H1 (cell line): ENCODE results near the gene SPTB. TPM values are rescaled to one million over a fixed set of nuclear protein-coding genes. Genes with fewer than 3 reads are reported as not detected.
A peak's percentile ranks its signal among the peaks of the same experiment; 100 is the strongest.

Experiments
- CTCF ChIA-PET: fragments of 300-600 bp; sonication (Branson Sonifier 250); formaldehyde crosslinking; loops from one replicate; lab custom pipeline; 2021; ENCODE audit not compliant: partially characterized antibody; lab: Charles Lee
- POLR2A ChIA-PET: fragments of 300-600 bp; sonication (Branson Sonifier 250); formaldehyde crosslinking; loops from one replicate; lab custom pipeline; 2021; ENCODE audit warnings: inconsistent platforms; ENCODE audit not compliant: partially characterized antibody; lab: Charles Lee
- DNase-seq, 2 experiments: peaks; one replicate each; pipeline versions ENCODE4 v3.0.0 to v3.0.0-alpha.2; 2010 to 2022; ENCODE audit warnings: low spot score in 2 of 2, low read depth in 1 of 2, mixed read lengths in 1 of 2
- FAIRE-seq: peaks from 2 replicates; lab custom pipeline; 2011; peaks lifted over from hg19 to GRCh38; lab: Jason Lieb, UNC
- H2AFZ ChIP-seq: 2 replicates; pipeline ENCODE4 v1.8.1; 2012; ENCODE audit warnings: low read length, inconsistent platforms
- H2AK5ac ChIP-seq: 2 replicates; pipeline ENCODE4 v1.6.1; 2013; ENCODE audit warnings: low read depth, low read length
- H2BK120ac ChIP-seq: replicated peaks from 2 replicates; pipeline ENCODE3; 2013; ENCODE audit warnings: low read depth, low read length, inconsistent platforms
- H2BK12ac ChIP-seq: 2 replicates; pipeline ENCODE4 v1.6.1; 2013; ENCODE audit warnings: low read depth, low read length
- H2BK15ac ChIP-seq: 2 replicates; pipeline ENCODE4 v1.6.1; 2013; ENCODE audit warnings: low read length
- H2BK20ac ChIP-seq: 2 replicates; pipeline ENCODE4 v1.6.1; 2013; ENCODE audit warnings: low read length
- H2BK5ac ChIP-seq: 2 replicates; pipeline ENCODE4 v1.6.1; 2013; ENCODE audit warnings: low read depth, low read length
- H3K14ac ChIP-seq: 2 replicates; pipeline ENCODE4 v1.6.1; 2013; ENCODE audit warnings: inconsistent platforms; ENCODE audit not compliant: insufficient read length
- H3K18ac ChIP-seq: 2 replicates; pipeline ENCODE4 v1.6.1; 2013; ENCODE audit warnings: low read length; ENCODE audit errors: extremely low read depth
- H3K23ac ChIP-seq: 2 replicates; pipeline ENCODE4 v1.6.1; 2013; ENCODE audit warnings: inconsistent platforms; ENCODE audit not compliant: insufficient read length
- H3K23me2 ChIP-seq: 2 replicates; pipeline ENCODE4 v1.6.1; 2013; ENCODE audit warnings: low read depth, low read length
- H3K27ac ChIP-seq: 2 replicates; pipeline ENCODE4 v1.6.1; 2011; ENCODE audit warnings: low read depth, low read length, inconsistent platforms
- H3K27me3 ChIP-seq, 4 experiments: replicated peaks in 1 of 4; 1 replicate in 1 of 4; 2 replicates in 3 of 4; pipeline versions ENCODE4 v1.6.1 to v1.8.1; 2011 to 2013; ENCODE audit warnings: low read length in 3 of 4, mild to moderate bottlenecking in 3 of 4, inconsistent platforms in 2 of 4, mixed read lengths in 2 of 4, moderate library complexity in 1 of 4; ENCODE audit not compliant: control insufficient read depth in 3 of 4, insufficient read depth in 3 of 4; ENCODE audit errors: extremely low read depth in 1 of 4
- H3K36me3 ChIP-seq, 4 experiments: 2 replicates each; pipeline versions ENCODE4 v1.6.1 to v1.8.1; 2011 to 2013; ENCODE audit warnings: mild to moderate bottlenecking in 4 of 4, low read length in 3 of 4, moderate library complexity in 2 of 4, control low read depth in 1 of 4, inconsistent platforms in 1 of 4; ENCODE audit not compliant: insufficient read depth in 4 of 4, control insufficient read depth in 2 of 4
- H3K4ac ChIP-seq: replicated peaks from 2 replicates; pipeline ENCODE3; 2013; ENCODE audit warnings: low read length, low read depth, mixed read lengths, inconsistent platforms; ENCODE audit not compliant: insufficient read length
- H3K4me1 ChIP-seq, 4 experiments: replicated peaks in 1 of 4; 1 replicate in 1 of 4; 2 replicates in 3 of 4; pipeline versions ENCODE4 v1.6.1 to v1.8.1; 2011 to 2013; ENCODE audit warnings: low read length in 3 of 4, inconsistent platforms in 2 of 4, mixed read lengths in 1 of 4; ENCODE audit not compliant: insufficient read depth in 4 of 4, control insufficient read depth in 3 of 4
- H3K4me2 ChIP-seq, 2 experiments: 2 replicates each; pipeline versions ENCODE4 v1.6.1 to v1.8.1; 2011 to 2013; ENCODE audit warnings: low read depth in 2 of 2, low read length in 2 of 2, control low read depth in 1 of 2, inconsistent platforms in 1 of 2, mild to moderate bottlenecking in 1 of 2; ENCODE audit not compliant: insufficient read depth in 1 of 2
- H3K4me3 ChIP-seq, 4 experiments: fragments of 200-600, 300-600 bp in 1 of 4; sonication (generic), shearing (Covaris generic), sonication (Bioruptor Twin) in 1 of 4; 2 replicates each; pipeline versions ENCODE4 v1.5.1 to v1.8.1; 2011 to 2016; ENCODE audit warnings: low read length in 4 of 4, low read depth in 3 of 4, control low read depth in 2 of 4, inconsistent platforms in 2 of 4, mild to moderate bottlenecking in 2 of 4, mixed read lengths in 1 of 4, moderate library complexity in 1 of 4; ENCODE audit not compliant: insufficient read depth in 2 of 4; ENCODE audit errors: extremely low read depth in 1 of 4
- H3K56ac ChIP-seq: replicated peaks from 2 replicates; pipeline ENCODE3; 2013; ENCODE audit warnings: low read depth, mild to moderate bottlenecking, mixed read lengths, low read length, inconsistent platforms; ENCODE audit not compliant: insufficient read length
- H3K79me1 ChIP-seq: 2 replicates; pipeline ENCODE4 v1.6.1; 2013; ENCODE audit warnings: low read depth, low read length, control low read depth
- H3K79me2 ChIP-seq, 2 experiments: 2 replicates each; pipeline versions ENCODE4 v1.6.1 to v1.8.1; 2012 to 2013; ENCODE audit warnings: low read length in 2 of 2, mild to moderate bottlenecking in 2 of 2, inconsistent platforms in 1 of 2; ENCODE audit not compliant: insufficient read depth in 2 of 2, control insufficient read depth in 1 of 2
- H3K9ac ChIP-seq, 4 experiments: replicated peaks in 1 of 4; 1 replicate in 1 of 4; 2 replicates in 3 of 4; pipeline versions ENCODE4 v1.6.1 to v1.8.1; 2011 to 2013; ENCODE audit warnings: low read depth in 3 of 4, low read length in 3 of 4, control low read depth in 2 of 4, mild to moderate bottlenecking in 2 of 4, moderate library complexity in 2 of 4, inconsistent platforms in 1 of 4; ENCODE audit errors: extremely low read depth in 1 of 4
- H3K9me3 ChIP-seq, 2 experiments: 2 replicates each; pipeline versions ENCODE4 v1.6.1 to v1.8.1; 2012 to 2013; ENCODE audit warnings: mild to moderate bottlenecking in 2 of 2, moderate library complexity in 2 of 2, control low read depth in 1 of 2, inconsistent platforms in 1 of 2, low read depth in 1 of 2, low read length in 1 of 2, mixed read lengths in 1 of 2; ENCODE audit not compliant: insufficient read depth in 2 of 2
- H4K20me1 ChIP-seq, 2 experiments: replicated peaks in 1 of 2; 2 replicates each; pipeline versions ENCODE3 to v1.8.1; 2011 to 2013; ENCODE audit warnings: inconsistent platforms in 2 of 2, low read length in 2 of 2, mild to moderate bottlenecking in 1 of 2; ENCODE audit not compliant: insufficient read depth in 2 of 2, control insufficient read depth in 1 of 2
- H4K5ac ChIP-seq: 2 replicates; pipeline ENCODE4 v1.6.1; 2013; ENCODE audit warnings: low read length, low read depth, mixed read lengths, inconsistent platforms; ENCODE audit not compliant: insufficient read length
- H4K8ac ChIP-seq: 2 replicates; pipeline ENCODE4 v1.8.0; 2013; ENCODE audit warnings: mild to moderate bottlenecking, moderate library complexity, low read length, inconsistent platforms; ENCODE audit not compliant: insufficient read depth; ENCODE audit errors: extremely low read depth
- H4K91ac ChIP-seq: replicated peaks from 2 replicates; pipeline ENCODE3; 2013; ENCODE audit warnings: low read length, mixed read lengths, inconsistent platforms; ENCODE audit not compliant: insufficient read length
- CEBPB ChIP-seq: IDR thresholded peaks from 2 replicates; pipeline ENCODE4 v1.6.1; 2012; ENCODE audit warnings: low read depth, low read length
- EZH2 ChIP-seq: fragments of 200-600 bp; sonication (generic); IDR thresholded peaks from 2 replicates; pipeline ENCODE4 v1.7.1; 2012; ENCODE audit warnings: low read depth, mild to moderate bottlenecking, moderate library complexity, low read length, inconsistent platforms; ENCODE audit not compliant: severe bottlenecking
- JUN ChIP-seq: IDR thresholded peaks from 2 replicates; pipeline ENCODE4 v1.6.1; 2011; ENCODE audit warnings: low read depth, mild to moderate bottlenecking, improper control_type of control experiment, low read length
- KDM1A ChIP-seq: fragments of 200-600, 300-600 bp; sonication (generic); IDR thresholded peaks from 2 replicates; pipeline ENCODE4 v1.7.1; 2016; ENCODE audit warnings: mild to moderate bottlenecking, low read length, borderline replicate concordance
- KDM5A ChIP-seq: fragments of 200-600 bp; IDR thresholded peaks from 2 replicates; pipeline ENCODE4 v1.7.1; 2012; ENCODE audit warnings: mild to moderate bottlenecking, low read length, inconsistent platforms, mixed read lengths
- MAFK ChIP-seq: IDR thresholded peaks from 2 replicates; pipeline ENCODE4 v1.6.1; 2012; ENCODE audit warnings: low read depth, mild to moderate bottlenecking, improper control_type of control experiment, low read length
- NRF1 ChIP-seq: IDR thresholded peaks from 2 replicates; pipeline ENCODE4 v1.6.1; 2011; ENCODE audit warnings: mild to moderate bottlenecking, low read depth, low read length, improper control_type of control experiment
- RAD21 ChIP-seq, 2 experiments: IDR thresholded peaks in 1 of 2; conservative IDR thresholded peaks in 1 of 2; 2 replicates each; pipeline ENCODE4 v1.6.1; 2011; ENCODE audit warnings: low read depth in 2 of 2, low read length in 2 of 2, improper control_type of control experiment in 1 of 2, inconsistent platforms in 1 of 2, mild to moderate bottlenecking in 1 of 2, moderate library complexity in 1 of 2
- SP1 ChIP-seq: IDR thresholded peaks from 2 replicates; pipeline ENCODE4 v1.6.1; 2011; ENCODE audit warnings: low read depth, low read length
- SRF ChIP-seq: IDR thresholded peaks from 2 replicates; pipeline ENCODE4 v1.6.1; 2011; ENCODE audit warnings: mild to moderate bottlenecking, low read depth, low read length, moderate library complexity
- WGBS, 2 experiments: shearing (Covaris generic) in 1 of 2; methylation state at CpG; one replicate each; pipeline versions ENCODE4 v1.1.6 to v1.1.7; 2013 to 2015; ENCODE audit warnings: low lambda C conversion rate in 2 of 2, mixed read lengths in 2 of 2, inconsistent platforms in 1 of 2, low coverage in 1 of 2, missing lambda C conversion rate in 1 of 2; ENCODE audit not compliant: insufficient replicate concordance in 2 of 2, insufficient coverage in 1 of 2, insufficient read length in 1 of 2; ENCODE audit errors: extremely low coverage in 1 of 2, missing lambda C conversion rate in 1 of 2; 5-methylcytosine and 5-hydroxymethylcytosine counted together
- polyA plus RNA-seq, 7 experiments: library from polyadenylated mRNA; depleted of rRNA in 3 of 7; stranded (reverse) in 5 of 7; unstranded in 2 of 7; fragments of >200 nt in 5 of 7; fragments of 200-250 nt in 2 of 7; gene quantifications; 1 replicate in 5 of 7; 2 replicates in 1 of 7; 4 replicates in 1 of 7; pipeline versions ENCODE4 v1.2.1 to v1.2.3, GENCODE V29; 2011 to 2013; ENCODE audit warnings: missing spikeins in 2 of 7, mixed read lengths in 2 of 7
- total RNA-seq: library from RNA; stranded (reverse); fragmentation: NEBNext Ultra II Directional; extraction: Animal tissue kit (Norgen Biotek cat#: 25700); gene quantifications from 2 replicates; pipeline ENCODE4 v1.2.1, GENCODE V29; 2021

Gene SPTB
- total and polyA plus RNA-seq, 2 of the 8 experiments (the other 6 are each of a cell fraction or from before 2014, with no cell fraction given): 0.30 to 2.4 TPM

DNA sequence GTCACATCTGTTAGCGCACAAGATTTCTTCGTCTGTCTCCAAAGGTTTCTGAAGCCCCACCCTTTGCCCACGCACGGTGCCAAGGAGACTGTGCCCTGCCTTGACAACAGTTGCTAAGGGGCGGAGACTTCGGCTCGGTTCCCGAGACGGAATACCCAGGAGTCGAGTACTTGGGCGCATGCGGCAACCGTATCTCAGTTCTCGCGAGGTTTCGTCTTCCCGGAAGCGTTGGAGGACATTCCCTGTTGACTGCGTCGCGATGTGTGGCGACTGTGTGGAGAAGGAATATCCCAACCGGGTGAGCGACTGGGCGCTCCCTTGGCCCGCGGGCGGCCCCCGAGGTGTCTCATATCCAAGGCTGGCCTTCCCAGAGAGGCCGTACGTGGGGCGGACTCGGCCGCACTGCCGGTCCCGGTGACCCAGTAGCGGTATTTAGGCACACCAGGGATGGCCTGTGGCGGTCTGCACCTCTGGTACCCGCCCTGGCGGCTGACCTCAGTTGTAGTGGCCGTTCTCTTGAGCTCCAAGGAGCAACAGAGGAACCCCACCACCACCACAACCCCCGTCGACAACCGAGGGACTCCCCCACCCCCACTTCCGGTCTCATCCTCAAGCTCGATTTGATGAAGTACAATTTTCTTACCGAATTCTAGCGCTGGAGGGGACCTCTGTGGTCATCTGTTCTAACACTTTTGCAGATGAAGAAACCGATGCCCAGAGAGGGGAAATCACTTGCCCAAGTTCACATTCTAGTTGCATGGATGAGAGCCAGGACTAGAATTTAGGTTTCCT lies 34.7 kb upstream of the SPTB start, which contains the start of gene CHURC1:
Gene CHURC1 (plus strand): TSS at position 219 of the 792 bp plus-strand sequence. CDS start 41 bp downstream, at position 260.
- CTCF ChIA-PET: interaction anchor here (1.0 to 1.7 kb wide), 10 partner anchors 10 to 243 kb away, joined by 3 to 9 read pairs (median 3); no protein-coding TSS in a partner anchor
- TF ChIP-seq EZH2: no peak
- TF ChIP-seq NRF1: no peak
- TF ChIP-seq SP1: no peak
- TF ChIP-seq KDM1A: no peak
- TF ChIP-seq CEBPB: no peak
- no peak for TF ChIP-seq SRF
- 0 out of 4 replicates have a peak, but pooled peaks of 1 of the 2 experiments have one; percentile 4 for TF ChIP-seq RAD21 (IDR thresholded peaks at IDR 0.05 in 1 of 2, conservative IDR thresholded peaks at IDR 0.05 in 1 of 2; ENCODE audit: low read depth in 2 of 2, low read length in 2 of 2)
- TF ChIP-seq JUN: no peak
- no peak for TF ChIP-seq MAFK
- TF ChIP-seq KDM5A: no peak

More for the DNA sequence above, 34.7 kb upstream of the SPTB start, which contains the start of gene CHURC1:
- Histone ChIP-seq H2BK120ac (no peak within 1 kb of the TSS), H3K23me2 (peaks cover 5% of the 10 kb centered on the region), H2BK15ac (no peak within 1 kb of the TSS), H3K23ac (no peak within 1 kb of the TSS), H3K14ac (no peak within 1 kb of the TSS), H3K27ac (peak within 1 kb of the TSS; percentile 86), H3K56ac (peak within 1 kb of the TSS; percentile 73), H3K18ac (peak within 1 kb of the TSS; percentile 73), H2BK12ac (peak within 1 kb of the TSS; percentile 64; the same call in 1 of the 2 replicates), H4K20me1 (no peaks in the 10 kb centered on the region), H4K5ac (peak within 1 kb of the TSS; percentile 42), H2BK20ac (no peak within 1 kb of the TSS), H2AFZ (peak within 1 kb of the TSS; percentile 34; the same call in 1 of the 2 replicates), H3K4me2 (peak within 1 kb of the TSS; percentile 79 to 90), H3K4ac (no peak within 1 kb of the TSS), H2BK5ac (peak within 1 kb of the TSS; percentile 84), H4K8ac (peak within 1 kb of the TSS; percentile 82), H2AK5ac (0 out of 2 replicates have a peak within 1 kb of the TSS, but pooled peaks have one; percentile 39), H3K9me3 (no peaks in the 10 kb centered on the region), H3K4me3 (peak within 1 kb of the TSS; percentile 75 to 90 (median 89)), H4K91ac (peak within 1 kb of the TSS; percentile 18), H3K79me2 (peaks cover 5 to 28% of the 10 kb centered on the region in 2 experiments; a peak in 3 of 4 replicates), H3K9ac (peak within 1 kb of the TSS; percentile 89 to 95 (median 94)), H3K27me3 (no peaks in the 10 kb centered on the region), H3K4me1 (peaks cover 0 to 4% (median 3%) of the 10 kb centered on the region in 4 experiments; a peak in 4 of 7 replicates), H3K79me1 (no peaks in the 10 kb centered on the region; the same call in none of the 2 replicates), H3K36me3 (no peaks in the 10 kb centered on the region)
- FAIRE-seq (peak; percentile 91), DNase-seq (peak; percentile 89 to 96)
- 2% methylated on average over 46 of the region's 49 CpGs; no CpG with 5 or more reads in 1 of the 2 experiments for WGBS, 2 experiments
- POLR2A ChIA-PET: interaction anchor here (0.6 to 2.3 kb wide), 14 partner anchors 10 to 168 kb away, joined by 3 to 17 read pairs (median 4); no protein-coding TSS in a partner anchor
